PC-3 (cell line): ENCODE measurements around the gene NOTCH1. TPM values are rescaled to one million over a fixed set of nuclear protein-coding genes. Genes with fewer than 3 reads are reported as not detected.

Source experiments
- ATAC-seq: fragments of 200-7000 bp; cut with Tn5 transposase; 2 replicates; pipeline ENCODE4 v1.9.1; 2020; ENCODE audit warnings: mild to moderate bottlenecking, moderate library complexity
- BruUV-seq: library from RNA; stranded (reverse); fragments of 400-500 nt; replicated peaks from 2 replicates; lab custom pipeline; 2021; lab: Mats Ljungman, UMichigan
- CTCF ChIA-PET: fragments of 300-600 bp; sonication (Branson Sonifier 250); formaldehyde crosslinking; loops from one replicate; lab custom pipeline; 2022; ENCODE audit warnings: antibody characterized with exemption; lab: Charles Lee
- POLR2A ChIA-PET: fragments of 300-600 bp; sonication (Branson Sonifier 250); formaldehyde crosslinking; loops from one replicate; lab custom pipeline; 2022; ENCODE audit warnings: antibody characterized with exemption; ENCODE audit not compliant: unreplicated experiment; lab: Charles Lee
- DNase-seq: peaks from one replicate; pipeline ENCODE4 v3.0.0-alpha.2; 2015
- H2AFZ ChIP-seq: fragments of 300-600 bp; sonication (generic); 2 replicates; pipeline ENCODE4 v1.6.0; 2016; ENCODE audit warnings: antibody characterized with exemption, low read length
- H3F3A ChIP-seq: fragments of 300-600 bp; sonication (generic); one replicate; pipeline ENCODE4 v1.6.0; 2017; ENCODE audit warnings: antibody characterized with exemption, low read length, control low read depth, mild to moderate bottlenecking; ENCODE audit not compliant: unreplicated experiment
- H3K27ac ChIP-seq: fragments of 300-600 bp; sonication (generic); 2 replicates; pipeline ENCODE4 v1.5.1; 2016; ENCODE audit warnings: mild to moderate bottlenecking, low read length
- H3K27me3 ChIP-seq: fragments of 300-600 bp; sonication (generic); 2 replicates; pipeline ENCODE4 v1.6.1; 2016; ENCODE audit warnings: low read length, mixed read lengths
- H3K36me3 ChIP-seq: fragments of 300-600 bp; sonication (generic); 2 replicates; pipeline ENCODE4 v1.6.1; 2016; ENCODE audit warnings: low read depth, mixed run types, low read length, mixed read lengths
- H3K4me1 ChIP-seq: fragments of 300-600 bp; sonication (generic); 2 replicates; pipeline ENCODE4 v1.5.1; 2016; ENCODE audit warnings: low read length; ENCODE audit not compliant: insufficient read depth
- H3K4me2 ChIP-seq: fragments of 300-600 bp; sonication (generic); 2 replicates; pipeline ENCODE4 v1.6.0; 2016; ENCODE audit warnings: low read length
- H3K4me3 ChIP-seq: fragments of 300-600 bp; sonication (generic); 2 replicates; pipeline ENCODE4 v1.5.1; 2016; ENCODE audit warnings: mild to moderate bottlenecking, low read length, mixed read lengths
- H3K79me2 ChIP-seq: fragments of 300-600 bp; sonication (generic); 2 replicates; pipeline ENCODE4 v1.6.1; 2017; ENCODE audit warnings: low read length, mixed read lengths
- H3K9ac ChIP-seq: fragments of 300-600 bp; sonication (generic); 2 replicates; pipeline ENCODE4 v1.6.0; 2016; ENCODE audit warnings: mild to moderate bottlenecking, low read length
- H3K9me2 ChIP-seq: fragments of 300-600 bp; sonication (generic); replicated peaks from 2 replicates; pipeline ENCODE4 v1.6.1; 2016; ENCODE audit warnings: mixed run types, low read length, mixed read lengths
- H3K9me3 ChIP-seq: fragments of 300-600 bp; sonication (generic); 2 replicates; pipeline ENCODE4 v1.6.1; 2016; ENCODE audit warnings: low read length, mixed read lengths
- H4K20me1 ChIP-seq: fragments of 300-600 bp; sonication (generic); 2 replicates; pipeline ENCODE4 v1.6.1; 2016; ENCODE audit warnings: low read length, mixed read lengths
- CTCF ChIP-seq: fragments of 300-600 bp; sonication (generic); conservative IDR thresholded peaks from 2 replicates; pipeline ENCODE4 v1.5.1; 2017; ENCODE audit warnings: antibody characterized with exemption, low read depth, mild to moderate bottlenecking, low read length
- EZH2 ChIP-seq: fragments of 300-600 bp; sonication (generic); IDR thresholded peaks from one replicate; pipeline ENCODE4 v1.6.1; 2017; ENCODE audit warnings: antibody characterized with exemption, mild to moderate bottlenecking, low read length; ENCODE audit not compliant: unreplicated experiment
- EZH2phosphoT487 ChIP-seq: fragments of 300-600 bp; sonication (generic); IDR thresholded peaks from 2 replicates; pipeline ENCODE4 v1.6.1; 2018; ENCODE audit warnings: mild to moderate bottlenecking, antibody characterized with exemption, low read length, borderline replicate concordance
- intact Hi-C: fragments of 100-400 bp; cut with micrococcal nuclease; formaldehyde crosslinking; loops from 2 replicates; pipeline ENCODE4 v1.9.0; 2023
- total RNA-seq: library from RNA; depleted of rRNA; stranded (reverse); fragments of >200 nt; gene quantifications from 2 replicates; pipeline ENCODE4 v1.2.3, GENCODE V29; 2014

Gene NOTCH1
- total RNA-seq, 1 experiment from 2014 or later: 14.3 TPM

GRCh38 chr9:136537896-136538598 lies 7.8 kb downstream of the NOTCH1 start:
- Histone ChIP-seq H3K4me2 (no peak overlapping the region), H3K36me3 (no peaks in the 10 kb centered on the region), H3K4me1 (peaks cover 18% of the 10 kb centered on the region), H3K27ac (0 out of 2 replicates have a peak overlapping the region, but pooled peaks have one; percentile 25), H3K79me2 (0 out of 2 replicates have a peak, but pooled peaks cover 6% of the 10 kb centered on the region), H3F3A (no peaks in the 10 kb centered on the region), H3K9ac (no peak overlapping the region), H3K27me3 (no peaks in the 10 kb centered on the region), H3K4me3 (no peak overlapping the region), H2AFZ (no peak overlapping the region), H3K9me2 (no peaks in the 10 kb centered on the region), H3K9me3 (no peaks in the 10 kb centered on the region), H4K20me1 (no peaks in the 10 kb centered on the region)
- ChIA-PET POLR2A (no interaction called here), CTCF (no interaction called here)
- intact Hi-C loops: no loop called here
- DNase-seq (peak; percentile 42), ATAC-seq (no peak)
- BruUV-seq: no TSS peak
- TF ChIP-seq EZH2phosphoT487: no peak
- TF ChIP-seq EZH2: no peak
- no peak for TF ChIP-seq CTCF

GRCh38 chr9:136537411-136537810 lies 8.4 kb downstream of the NOTCH1 start:
- no peak overlapping the region for H3K4me2 ChIP-seq

More at GRCh38 chr9:136537411-136537810, 8.4 kb downstream of the NOTCH1 start:
- Histone ChIP-seq H3K9ac (no peak overlapping the region), H3K9me3 (no peaks in the 10 kb centered on the region), H3F3A (no peaks in the 10 kb centered on the region), H2AFZ (no peak overlapping the region), H3K36me3 (no peaks in the 10 kb centered on the region), H3K4me3 (no peak overlapping the region), H3K4me1 (peaks cover 18% of the 10 kb centered on the region), H3K27ac (0 out of 2 replicates have a peak overlapping the region, but pooled peaks have one; percentile 25), H3K79me2 (0 out of 2 replicates have a peak, but pooled peaks cover 6% of the 10 kb centered on the region), H4K20me1 (no peaks in the 10 kb centered on the region), H3K27me3 (no peaks in the 10 kb centered on the region), H3K9me2 (no peaks in the 10 kb centered on the region)
- CTCF ChIA-PET: no interaction called here
- DNase-seq: no peak
- BruUV-seq: no TSS peak
- no peak for ATAC-seq
- TF ChIP-seq CTCF: no peak
- TF ChIP-seq EZH2phosphoT487: no peak
- no peak for TF ChIP-seq EZH2
- POLR2A ChIA-PET: no interaction called here
- intact Hi-C loops: no loop called here
